T-helper 9 cell (primary cell): ENCODE results near the gene TWSG1.

ENCODE experiments used
- DNase-seq: peaks from one replicate; pipeline ENCODE4 v3.0.0-alpha.2; 2020
- total RNA-seq, 2 donors: gene quantifications; one replicate each; lab custom pipeline; 2026; lab: John Stamatoyannopoulos, UW

TWSG1 gene
- 5.6 to 12.5 reads per million in 2 donors for total RNA-seq

DNA sequence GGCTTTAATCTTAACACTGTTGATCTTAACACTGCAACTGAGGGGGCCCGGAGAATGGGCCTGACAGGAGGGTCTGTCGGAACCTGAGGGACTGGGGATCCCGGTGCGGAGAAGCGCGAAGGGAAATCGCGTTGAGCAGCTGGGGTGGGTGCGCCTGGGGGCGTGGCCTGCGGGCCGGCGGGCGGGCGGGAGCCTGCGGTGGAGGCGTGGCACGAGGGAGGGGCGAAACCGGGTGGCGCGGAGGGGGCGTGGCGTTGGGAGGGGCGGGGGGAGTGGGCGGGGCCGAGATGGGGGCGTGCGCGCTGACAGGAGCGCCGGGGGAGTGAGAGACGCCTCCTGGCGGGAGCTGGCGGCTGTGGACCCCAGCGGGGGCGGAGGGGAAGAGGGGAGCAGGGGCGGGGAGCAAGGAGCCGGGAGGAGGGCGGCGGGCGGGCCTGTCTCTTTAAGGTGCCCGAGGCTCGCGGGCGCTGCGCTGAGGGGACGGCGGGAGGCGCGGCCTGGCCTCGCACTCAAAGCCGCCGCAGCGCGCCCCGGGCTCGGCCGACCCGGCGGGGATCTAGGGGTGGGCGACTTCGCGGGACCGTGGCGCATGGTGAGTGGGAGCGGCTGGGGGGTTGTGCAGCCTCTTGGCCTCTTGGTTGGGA, at the start of gene TWSG1:
TSS of gene TWSG1 (plus strand) at position 445 of the 644 bp plus-strand sequence. CDS start 2,457 bp downstream, outside the sequence.
- peak; percentile 92 for DNase-seq

DNA sequence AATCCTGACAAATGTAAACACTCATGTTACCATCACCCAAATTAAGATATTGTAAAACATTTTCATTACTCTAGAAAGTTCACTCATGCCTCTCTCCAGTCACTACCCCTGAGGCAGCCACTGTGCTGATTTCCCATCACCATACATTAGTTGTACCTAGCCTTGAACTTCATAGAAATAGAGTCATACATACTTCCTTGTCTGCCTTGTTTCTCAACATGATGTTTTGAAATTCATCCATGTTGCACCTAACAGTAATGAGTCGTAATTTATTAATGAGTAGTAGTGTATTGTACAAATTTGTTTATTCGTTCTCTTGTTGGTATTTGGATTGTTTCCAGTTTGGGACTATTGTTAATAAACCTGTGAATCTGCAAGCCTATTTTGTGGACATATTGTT, 49.0 kb upstream of the TWSG1 start:
- DNase-seq, result no peak

GRCh38 chr18:9287036-9287435, 47.5 kb upstream of the TWSG1 start:
- DNase-seq, result no peak

DNA sequence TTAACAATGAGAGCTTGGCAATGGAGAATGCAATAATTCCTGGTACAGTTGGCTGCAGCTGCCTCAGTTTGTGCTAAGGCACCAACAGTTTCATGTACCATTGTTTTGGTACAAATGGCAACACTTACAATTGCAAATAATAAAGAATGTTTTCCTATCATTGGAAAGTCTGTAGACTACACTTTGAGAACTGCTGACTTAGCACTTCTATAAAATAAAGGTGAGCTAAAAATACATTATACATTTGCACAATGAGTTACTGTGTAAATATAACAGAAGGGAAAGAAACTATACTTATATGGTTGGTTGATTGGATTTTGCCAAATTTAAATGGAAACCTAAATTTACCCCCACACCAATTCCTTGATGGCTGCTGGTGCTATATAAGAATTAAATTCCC, 44.9 kb upstream of the TWSG1 start:
- no peak for DNase-seq

GRCh38 chr18:9290156-9290555, 44.4 kb upstream of the TWSG1 start:
- DNase-seq, result no peak

DNA sequence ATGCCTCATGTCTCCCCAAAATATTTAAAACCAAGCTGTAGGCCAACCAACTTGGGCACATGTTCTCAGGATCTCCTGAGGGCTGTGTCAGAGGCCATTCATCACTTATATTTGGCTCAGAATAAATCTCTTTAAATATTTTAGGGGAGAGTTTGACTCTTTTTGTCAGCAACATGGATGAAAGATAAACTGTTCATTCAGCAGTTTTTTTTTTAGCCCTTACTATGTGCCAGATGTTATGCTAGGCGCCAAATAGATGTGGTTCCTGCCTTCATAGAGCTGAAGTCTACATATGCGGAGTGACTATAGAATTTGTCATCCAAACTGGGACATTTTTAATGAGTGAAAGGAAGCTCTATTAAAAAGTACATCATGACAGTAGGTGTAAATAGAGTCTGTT, 42.5 kb upstream of the TWSG1 start:
- DNase-seq, result no peak

GRCh38 chr18:9293948-9294347, 40.6 kb upstream of the TWSG1 start:
- DNase-seq, result no peak

DNA sequence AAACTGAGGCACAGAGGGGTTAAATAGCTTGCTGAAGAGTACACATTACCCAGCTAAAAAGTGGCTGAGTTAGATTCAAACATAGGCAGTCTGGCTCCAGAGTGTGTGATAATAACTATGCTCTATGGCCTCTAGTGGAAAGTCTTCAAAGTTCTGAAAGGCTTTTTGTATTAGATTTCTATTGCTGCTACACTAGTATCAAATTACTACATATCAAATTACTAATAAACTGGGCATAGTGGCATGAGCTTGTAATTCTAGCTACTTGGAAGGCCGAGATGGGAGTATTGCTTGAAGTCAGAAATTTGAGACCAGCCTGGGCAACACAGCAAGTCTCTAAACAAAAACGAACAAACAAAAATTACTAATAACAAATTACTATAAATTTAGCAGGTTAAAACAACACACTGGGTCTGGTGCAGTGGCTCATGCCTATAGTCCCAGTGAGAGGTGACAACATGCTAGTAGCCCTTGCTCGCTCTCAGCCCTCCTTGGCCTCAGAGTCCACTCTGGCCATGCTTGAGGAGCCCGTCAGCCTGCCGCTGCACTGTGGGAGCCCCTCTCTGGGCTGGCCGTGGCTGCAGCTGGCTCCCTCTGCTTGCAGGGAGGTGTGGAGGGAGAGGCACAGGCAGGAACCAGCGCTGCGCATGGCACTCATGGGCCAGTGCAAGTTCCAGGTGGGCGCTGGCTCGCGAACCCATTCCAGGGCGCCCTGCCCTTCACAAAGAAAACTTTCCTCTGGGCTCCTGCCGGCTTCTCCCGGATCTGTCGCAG, 38.2 kb upstream of the TWSG1 start:
- DNase-seq, result no peak

GRCh38 chr18:9297007-9297393, 37.6 kb upstream of the TWSG1 start:
- DNase-seq, result no peak

DNA sequence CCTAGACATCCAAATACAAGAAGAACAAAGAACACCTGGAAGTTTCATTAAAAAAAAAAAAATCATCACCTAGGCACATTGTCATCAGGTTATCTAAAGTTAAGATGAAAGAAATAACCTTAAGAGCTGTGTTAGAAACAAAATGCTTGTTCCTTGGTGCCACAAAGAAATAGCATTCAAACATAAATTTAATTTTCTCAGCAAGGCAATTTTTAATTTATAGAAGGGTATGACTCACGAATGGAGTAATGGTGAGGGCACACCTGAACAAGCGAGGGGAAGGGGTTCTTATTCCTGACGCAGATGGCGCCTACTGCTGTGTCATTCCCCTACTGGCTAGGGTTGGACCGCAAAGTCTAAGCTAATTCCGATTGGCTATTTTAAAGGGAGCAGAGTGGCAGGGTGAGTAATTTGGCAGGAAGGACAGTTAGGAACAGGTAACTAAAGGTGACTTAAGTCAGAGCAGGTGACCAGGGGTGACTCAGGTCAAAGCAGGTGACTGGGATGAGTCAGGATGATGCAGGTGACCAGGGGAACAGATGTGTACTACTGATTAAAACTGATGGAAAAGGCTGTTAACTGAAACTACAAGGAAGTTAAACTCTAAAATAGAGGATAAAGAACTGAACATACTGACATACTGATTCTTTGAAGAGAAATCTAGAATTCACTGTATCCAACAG, 30.0 kb upstream of the TWSG1 start:
- no peak for DNase-seq

DNA sequence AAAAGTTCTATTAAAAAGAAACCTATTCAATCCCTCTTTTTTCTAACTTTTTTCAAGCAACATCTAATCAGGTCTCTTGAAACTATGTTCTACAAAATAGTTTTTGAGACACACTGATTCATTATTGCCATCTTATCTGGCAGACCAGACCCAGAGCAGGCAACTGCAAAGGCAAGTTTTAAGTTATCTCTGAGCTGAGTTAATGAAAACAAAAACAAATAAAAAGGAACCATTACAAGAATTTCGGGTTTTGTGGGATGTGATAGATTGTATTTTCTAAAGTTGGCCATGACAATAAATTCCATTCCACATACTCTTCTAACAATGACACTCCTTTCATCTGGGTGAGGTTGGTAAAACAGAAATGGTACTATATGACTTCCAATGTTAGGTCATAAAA, 15.2 kb upstream of the TWSG1 start:
- no peak for DNase-seq

- no peak for DNase-seq
These were observed 13.5 kb upstream of the TWSG1 start for GRCh38 chr18:9321017-9321452.

GRCh38 chr18:9321736-9322135, 12.8 kb upstream of the TWSG1 start:
- no peak for DNase-seq

- DNase-seq, result no peak
These were observed 11.8 kb upstream of the TWSG1 start for GRCh38 chr18:9322744-9323143.

- no peak for DNase-seq
These were observed 10.7 kb upstream of the TWSG1 start for GRCh38 chr18:9323750-9324445.

- no peak for DNase-seq
These were observed 8.9 kb upstream of the TWSG1 start for GRCh38 chr18:9325716-9326115.

- no peak for DNase-seq
These were observed 5.8 kb upstream of the TWSG1 start for GRCh38 chr18:9328776-9329175.

- no peak for DNase-seq
These were observed 5.1 kb upstream of the TWSG1 start for GRCh38 chr18:9329471-9329870.

GRCh38 chr18:9330419-9330818, 4.2 kb upstream of the TWSG1 start:
- DNase-seq, result no peak

GRCh38 chr18:9333441-9334328, 888 bp upstream of the TWSG1 start:
- peak; percentile 1 for DNase-seq

DNA sequence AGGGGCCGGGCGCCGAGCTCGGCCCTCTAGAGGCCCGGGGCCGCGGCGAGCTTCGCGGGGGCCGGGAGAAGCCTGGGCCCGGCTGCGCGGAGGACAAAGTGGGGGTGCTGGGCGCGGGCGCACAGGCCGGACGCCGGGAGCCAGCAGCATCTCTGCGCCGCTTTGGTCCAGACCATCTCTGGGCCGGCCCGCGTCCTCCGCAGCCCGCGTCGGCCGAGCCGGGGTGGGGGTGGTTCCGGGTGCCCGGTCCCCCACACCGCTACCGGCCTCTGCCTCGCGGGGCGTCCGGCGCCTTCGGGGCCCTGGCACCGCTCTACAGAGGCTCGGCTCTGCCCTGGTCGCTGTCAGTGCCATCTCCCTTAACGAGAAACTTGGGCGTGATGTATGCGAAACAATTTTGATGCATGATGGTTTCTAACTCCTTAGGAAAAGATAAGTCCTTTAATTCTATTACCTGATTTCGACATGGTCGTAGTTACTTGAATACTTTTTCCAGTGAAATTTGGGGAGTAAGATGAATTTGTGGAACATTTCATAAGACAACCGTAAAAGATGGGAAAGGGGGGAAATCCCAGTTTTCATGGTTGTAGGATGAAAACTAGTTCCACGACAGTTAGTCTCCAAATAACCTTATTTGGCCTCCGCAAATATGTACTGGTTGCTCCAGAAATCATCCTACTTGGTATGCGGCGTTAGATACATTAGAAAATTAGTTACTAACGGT, 562 bp downstream of the TWSG1 start:
- peak; percentile 17 for DNase-seq

- DNase-seq, result no peak
These were observed 1.1 kb downstream of the TWSG1 start for GRCh38 chr18:9335697-9336045.
